ENCODE results near the gene ISOC1.
A peak's percentile ranks its signal among the peaks of the same experiment; 100 is the strongest.

The ISOC1 gene

GRCh38 chr5:129094087-129094923, at the start of gene ISOC1:
ISOC1 (plus strand) TSS chr5:129094749; CDS start chr5:129094767, 18 bp downstream.
- peak; percentile 80 to 89 (median 86) for DNase-seq

GRCh38 chr5:129046151-129046550, 48.4 kb upstream of the ISOC1 start:
- DNase-seq: no peak

- no peak for DNase-seq
Observed at GRCh38 chr5:129048509-129048908, 46.0 kb upstream of the ISOC1 start.

GRCh38 chr5:129049126-129049799, 45.3 kb upstream of the ISOC1 start:
- no peak for DNase-seq

GRCh38 chr5:129051283-129051682, 43.3 kb upstream of the ISOC1 start:
- no peak for DNase-seq

- no peak for DNase-seq
Observed at GRCh38 chr5:129053438-129053837, 41.1 kb upstream of the ISOC1 start.

- DNase-seq: no peak
Observed at GRCh38 chr5:129057329-129057728, 37.2 kb upstream of the ISOC1 start.

GRCh38 chr5:129061849-129062248, 32.7 kb upstream of the ISOC1 start:
- no peak for DNase-seq

GRCh38 chr5:129063483-129064113, 31.0 kb upstream of the ISOC1 start:
- DNase-seq: no peak

GRCh38 chr5:129065721-129066120, 28.8 kb upstream of the ISOC1 start:
- DNase-seq: no peak

GRCh38 chr5:129067745-129068144, 26.8 kb upstream of the ISOC1 start:
- no peak for DNase-seq

- no peak for DNase-seq
Observed at GRCh38 chr5:129069292-129069691, 25.3 kb upstream of the ISOC1 start.

GRCh38 chr5:129073111-129073510, 21.4 kb upstream of the ISOC1 start:
- no peak for DNase-seq

GRCh38 chr5:129074903-129075302, 19.6 kb upstream of the ISOC1 start:
- DNase-seq: no peak

- no peak for DNase-seq
Observed at GRCh38 chr5:129077433-129078075, 17.0 kb upstream of the ISOC1 start.

- DNase-seq: no peak
Observed at GRCh38 chr5:129078247-129078646, 16.3 kb upstream of the ISOC1 start.

- DNase-seq: no peak
Observed at GRCh38 chr5:129078660-129079059, 15.9 kb upstream of the ISOC1 start.

- no peak for DNase-seq
Observed at GRCh38 chr5:129079496-129079895, 15.1 kb upstream of the ISOC1 start.

- DNase-seq: no peak
Observed at GRCh38 chr5:129080766-129081165, 13.8 kb upstream of the ISOC1 start.

- DNase-seq: no peak
Observed at GRCh38 chr5:129082225-129083136, 12.1 kb upstream of the ISOC1 start.

- peak; percentile 19 to 45 (median 32) for DNase-seq
Observed at GRCh38 chr5:129094924-129095899, 663 bp downstream of the ISOC1 start.
